T-helper 9 cell (primary cell): ENCODE data around the gene DIO3.

Experiments
- DNase-seq: peaks from one replicate; pipeline ENCODE4 v3.0.0-alpha.2; 2020

The DIO3 gene

DNA sequence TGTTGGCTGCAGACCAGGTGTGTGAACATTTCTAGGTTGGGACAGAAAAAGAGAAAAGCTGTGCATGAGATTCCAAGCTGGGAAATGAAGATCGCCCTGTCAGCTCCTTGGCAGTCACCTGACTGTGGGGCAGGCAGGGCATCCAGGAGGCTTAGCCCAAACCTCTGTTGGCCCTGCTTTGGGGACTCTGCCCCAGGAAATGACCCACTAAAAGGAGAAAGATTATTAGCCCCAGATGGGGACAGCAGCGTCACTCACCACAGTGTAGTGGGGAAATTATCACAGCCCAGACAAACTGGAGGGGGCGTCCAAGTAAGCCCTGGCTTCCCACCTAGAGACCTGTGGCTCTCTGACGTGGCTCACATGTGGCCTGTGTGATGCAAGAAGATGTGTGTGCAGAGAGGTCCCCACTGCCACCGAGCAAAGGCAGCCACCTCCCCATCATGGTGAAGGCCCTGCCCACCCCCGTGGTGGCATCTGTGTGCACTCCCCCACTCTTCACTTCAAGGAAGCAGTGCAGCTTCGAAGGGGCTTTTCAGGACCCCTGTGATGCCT lies 39.1 kb downstream of the DIO3 start:
- DNase-seq: no peak

DNA sequence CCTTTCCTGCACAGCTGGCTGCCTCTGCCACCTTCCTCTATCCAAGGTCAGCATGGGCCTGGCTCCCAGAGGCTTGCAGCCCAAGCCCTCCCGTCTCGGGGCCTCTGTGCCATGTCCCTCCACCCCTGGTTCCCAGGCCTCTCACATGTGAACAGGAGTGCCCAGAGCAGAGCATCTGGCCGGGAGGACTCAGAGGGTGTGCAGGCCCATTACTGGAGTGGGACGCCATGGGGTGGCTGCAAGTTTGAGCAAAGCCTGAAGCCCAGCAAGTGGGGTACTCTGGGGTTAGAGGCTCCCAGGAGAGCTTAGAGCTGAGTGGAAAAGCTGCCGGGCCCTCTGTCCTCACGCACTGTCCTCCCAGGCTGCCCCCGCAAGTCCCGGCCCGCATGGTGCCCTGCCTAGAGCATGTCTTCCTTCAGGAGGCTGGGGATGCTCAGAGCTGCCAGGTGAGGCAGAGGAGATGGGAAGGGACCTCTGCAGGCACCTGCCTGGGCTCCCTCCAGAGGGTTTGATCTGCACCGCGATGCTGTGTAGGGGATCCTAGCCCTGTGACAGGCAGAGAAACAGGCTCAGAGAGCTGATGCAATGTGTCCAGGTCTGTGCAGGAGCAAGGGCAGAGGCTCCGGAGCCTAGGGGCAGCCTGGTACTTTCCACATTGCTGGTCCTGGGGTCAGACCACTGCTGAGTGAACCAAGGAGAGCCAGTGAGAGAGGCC lies 39.8 kb downstream of the DIO3 start:
- no peak for DNase-seq

DNA sequence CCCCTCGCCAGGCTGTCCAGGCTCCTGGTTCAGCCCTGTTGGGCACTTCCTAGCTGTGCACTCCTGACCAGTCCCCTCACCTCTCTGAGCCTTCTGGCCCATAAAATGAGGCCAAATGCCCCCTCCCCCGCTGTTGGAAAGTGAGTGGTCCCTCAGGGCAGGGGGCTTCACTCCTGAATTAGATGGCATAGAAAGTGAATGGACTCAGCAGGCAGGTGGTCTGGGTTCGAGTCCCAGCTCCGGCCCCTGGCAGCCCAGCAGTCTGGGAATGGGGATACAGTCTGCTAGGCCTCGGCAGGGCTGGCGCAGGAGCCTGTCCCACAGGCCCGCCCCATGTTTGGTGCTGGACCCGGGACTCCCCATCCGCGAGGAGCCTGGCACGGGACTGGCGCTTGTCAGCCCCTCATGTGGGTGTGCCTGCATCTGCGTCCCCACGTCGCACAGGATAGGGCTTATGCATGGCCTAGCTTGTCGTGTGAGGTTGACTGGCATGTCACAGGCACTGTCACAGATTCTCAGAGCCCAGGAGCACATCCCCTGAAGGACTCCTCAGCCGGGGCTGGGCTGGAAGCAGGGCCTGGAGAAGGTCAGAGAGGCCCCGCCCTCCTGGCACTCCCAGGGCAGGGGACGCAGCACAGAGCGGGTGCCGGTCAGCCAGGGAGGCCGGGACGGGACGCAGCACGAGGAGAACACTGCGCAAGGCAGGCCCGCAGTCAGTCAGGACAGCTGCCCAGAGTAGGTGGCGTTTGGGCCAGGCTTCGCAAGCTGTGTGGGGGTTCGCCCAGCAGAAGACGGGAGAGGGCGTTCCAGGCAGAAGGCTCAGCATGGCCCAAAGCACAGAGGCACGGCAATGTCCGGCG lies 40.5 kb downstream of the DIO3 start:
- no peak for DNase-seq

DNA sequence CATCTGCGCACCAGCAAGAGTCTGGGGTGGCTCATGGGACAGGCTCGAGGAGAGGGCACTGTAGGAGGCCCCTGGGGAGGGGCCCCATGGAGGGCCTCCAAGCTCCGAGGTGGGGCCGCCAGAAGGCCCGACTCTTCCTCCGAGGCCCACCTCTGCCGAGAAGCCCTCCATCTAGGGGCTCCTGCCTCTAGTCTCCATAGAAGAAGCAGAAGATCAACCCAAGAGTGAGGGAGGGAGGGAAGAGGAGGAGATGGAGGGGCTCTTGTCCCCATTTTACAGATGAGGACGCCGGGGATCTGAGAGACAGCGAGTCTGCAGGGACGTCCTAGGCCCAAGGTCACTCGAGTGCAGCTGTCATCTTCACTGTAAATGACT lies 41.2 kb downstream of the DIO3 start:
- DNase-seq: no peak

- DNase-seq: no peak
Observed at GRCh38 chr14:101603096-101603495, 41.8 kb downstream of the DIO3 start.

DNA sequence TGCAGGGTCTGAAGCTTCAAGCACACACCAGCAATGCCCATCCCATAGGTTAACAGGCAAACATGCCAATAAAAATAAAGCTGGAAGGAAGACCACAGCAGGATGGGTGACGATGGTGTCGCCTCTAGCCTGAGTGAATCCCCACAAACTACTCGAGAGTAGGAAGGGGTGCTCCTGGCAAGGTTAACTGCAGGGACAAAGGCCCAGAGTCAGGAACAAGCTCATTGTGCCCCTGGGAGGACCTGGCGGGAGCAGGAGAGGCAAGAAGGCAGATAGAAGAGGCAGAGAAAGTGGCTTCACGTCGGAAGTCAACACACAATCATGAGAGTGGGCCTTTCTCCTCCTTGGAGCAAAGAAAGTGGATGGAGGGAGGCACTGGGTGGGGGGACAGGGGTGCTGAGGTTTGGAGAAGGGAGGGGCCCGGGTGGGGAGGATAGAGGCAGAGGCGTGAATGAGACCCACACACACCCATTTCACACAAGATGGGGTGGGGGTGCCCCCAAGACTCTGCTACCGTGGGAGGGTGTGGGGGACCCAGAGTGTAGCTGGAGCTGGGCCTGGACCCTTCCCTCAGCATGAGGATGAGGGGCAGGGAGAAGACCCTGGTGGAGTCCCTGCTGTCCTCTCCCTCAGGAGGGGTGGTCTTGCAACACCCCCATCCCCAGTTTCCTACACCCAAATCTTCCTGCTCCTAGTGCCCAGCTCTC lies 43.1 kb downstream of the DIO3 start:
- no peak for DNase-seq

- no peak for DNase-seq
Observed at GRCh38 chr14:101604935-101605780, 43.9 kb downstream of the DIO3 start.

GRCh38 chr14:101605836-101606235 lies 44.5 kb downstream of the DIO3 start:
- no peak for DNase-seq
